HL-60 (cell line): ENCODE data around the gene TMPRSS13.

Experiments used
- CTCF ChIP-seq: IDR thresholded peaks from one replicate; pipeline ENCODE4 v1.5.1; 2011; ENCODE audit warnings: low read length, control low read depth, inconsistent platforms; ENCODE audit not compliant: insufficient read depth
- TF ChIP-seq, protein P1 (sequence below): IDR thresholded peaks from 2 replicates; pipeline ENCODE4 v1.6.1; 2012; ENCODE audit warnings: low read depth; ENCODE audit not compliant: insufficient replicate concordance

- TF ChIP-seq CTCF = no peak
- TF ChIP-seq, protein P1, sequence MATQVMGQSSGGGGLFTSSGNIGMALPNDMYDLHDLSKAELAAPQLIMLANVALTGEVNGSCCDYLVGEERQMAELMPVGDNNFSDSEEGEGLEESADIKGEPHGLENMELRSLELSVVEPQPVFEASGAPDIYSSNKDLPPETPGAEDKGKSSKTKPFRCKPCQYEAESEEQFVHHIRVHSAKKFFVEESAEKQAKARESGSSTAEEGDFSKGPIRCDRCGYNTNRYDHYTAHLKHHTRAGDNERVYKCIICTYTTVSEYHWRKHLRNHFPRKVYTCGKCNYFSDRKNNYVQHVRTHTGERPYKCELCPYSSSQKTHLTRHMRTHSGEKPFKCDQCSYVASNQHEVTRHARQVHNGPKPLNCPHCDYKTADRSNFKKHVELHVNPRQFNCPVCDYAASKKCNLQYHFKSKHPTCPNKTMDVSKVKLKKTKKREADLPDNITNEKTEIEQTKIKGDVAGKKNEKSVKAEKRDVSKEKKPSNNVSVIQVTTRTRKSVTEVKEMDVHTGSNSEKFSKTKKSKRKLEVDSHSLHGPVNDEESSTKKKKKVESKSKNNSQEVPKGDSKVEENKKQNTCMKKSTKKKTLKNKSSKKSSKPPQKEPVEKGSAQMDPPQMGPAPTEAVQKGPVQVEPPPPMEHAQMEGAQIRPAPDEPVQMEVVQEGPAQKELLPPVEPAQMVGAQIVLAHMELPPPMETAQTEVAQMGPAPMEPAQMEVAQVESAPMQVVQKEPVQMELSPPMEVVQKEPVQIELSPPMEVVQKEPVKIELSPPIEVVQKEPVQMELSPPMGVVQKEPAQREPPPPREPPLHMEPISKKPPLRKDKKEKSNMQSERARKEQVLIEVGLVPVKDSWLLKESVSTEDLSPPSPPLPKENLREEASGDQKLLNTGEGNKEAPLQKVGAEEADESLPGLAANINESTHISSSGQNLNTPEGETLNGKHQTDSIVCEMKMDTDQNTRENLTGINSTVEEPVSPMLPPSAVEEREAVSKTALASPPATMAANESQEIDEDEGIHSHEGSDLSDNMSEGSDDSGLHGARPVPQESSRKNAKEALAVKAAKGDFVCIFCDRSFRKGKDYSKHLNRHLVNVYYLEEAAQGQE = no peak
Observed at GRCh38 chr11:117906710-117907109, 22.5 kb downstream of the TMPRSS13 start.
